Activated T-helper 1 cell treated with anti-CD3 and anti-CD28 coated beads, Interleukin-2, amount 50 U/mL, for 16 hours (primary cell): ENCODE results near the gene TINAG.

Experiments used
- DNase-seq, 2 donors: peaks; one replicate each; pipeline ENCODE4 v3.0.0-alpha.2; 2020; ENCODE audit warnings: low read depth in 1 of 2, low spot score in 1 of 2

The TINAG gene

GRCh38 chr6:54427396-54427937 lies 119.2 kb downstream of the TINAG start:
- no peak for DNase-seq

GRCh38 chr6:54428431-54428830 lies 120.2 kb downstream of the TINAG start:
- DNase-seq = no peak

- DNase-seq = no peak
These were observed 123.2 kb downstream of the TINAG start for GRCh38 chr6:54431466-54431865.
